ENCODE results near the gene XXYLT1.

Gene XXYLT1

GRCh38 chr3:195025884-195026200, 245.1 kb downstream of the XXYLT1 start:
- DNase-seq (ENCODE audit: low read depth in 3 of 3), result no peak

- DNase-seq (ENCODE audit: low read depth in 3 of 3), result no peak
These were observed 245.7 kb downstream of the XXYLT1 start for GRCh38 chr3:195025056-195025883.

- no peak for DNase-seq (ENCODE audit: low read depth in 3 of 3)
These were observed 247.0 kb downstream of the XXYLT1 start for GRCh38 chr3:195023989-195024388.

GRCh38 chr3:195023576-195023975, 247.4 kb downstream of the XXYLT1 start:
- no peak for DNase-seq (ENCODE audit: low read depth in 3 of 3)

GRCh38 chr3:195021692-195022091, 249.3 kb downstream of the XXYLT1 start:
- DNase-seq (ENCODE audit: low read depth in 3 of 3), result no peak

- no peak for DNase-seq (ENCODE audit: low read depth in 3 of 3)
These were observed 250.0 kb downstream of the XXYLT1 start for GRCh38 chr3:195020921-195021320.

- no peak for DNase-seq (ENCODE audit: low read depth in 3 of 3)
These were observed 250.8 kb downstream of the XXYLT1 start for GRCh38 chr3:195020185-195020584.

GRCh38 chr3:195019335-195019734, 251.6 kb downstream of the XXYLT1 start:
- no peak for DNase-seq (ENCODE audit: low read depth in 3 of 3)
